ENCODE data around the gene KCNJ3. TPM values are rescaled to one million over a fixed set of nuclear protein-coding genes. Genes with fewer than 3 reads are reported as not detected.

Gene KCNJ3
- total and polyA plus RNA-seq, 9 donors = 0.31 to 0.99 (median 0.67) TPM

- Histone ChIP-seq H3K36me3 (ENCODE audit: control insufficient read depth, insufficient read depth, low read length) (no peaks in the 10 kb centered on the region), H3K4me3 (ENCODE audit: low read length) (no peak overlapping the region), H3K4me1 (ENCODE audit: control insufficient read depth, insufficient read depth, low read length) (no peaks in the 10 kb centered on the region), H3K9me3 (replicated peaks; ENCODE audit: control insufficient read depth, low read depth, low read length) (peaks cover 5% of the 10 kb centered on the region), H3K27me3 (ENCODE audit: control insufficient read depth, insufficient read depth, low read length) (no peaks in the 10 kb centered on the region), H3K27ac (ENCODE audit: low read length) (no peak overlapping the region)
- 93% methylated on average over 5 of the region's 5 CpGs for WGBS (ENCODE audit: insufficient coverage)
- no peak for DNase-seq
Measured at GRCh38 chr2:154886316-154886715, 187.8 kb downstream of the KCNJ3 start.

- H3K27ac ChIP-seq (ENCODE audit: low read length) = no peak overlapping the region
- no peak for DNase-seq
- H3K27me3 ChIP-seq (ENCODE audit: control insufficient read depth, insufficient read depth, low read length) = no peaks in the 10 kb centered on the region
- H3K36me3 ChIP-seq (ENCODE audit: control insufficient read depth, insufficient read depth, low read length) = no peaks in the 10 kb centered on the region
- H3K4me1 ChIP-seq (ENCODE audit: control insufficient read depth, insufficient read depth, low read length) = no peaks in the 10 kb centered on the region
- no CpG with 5 or more reads among the region's 1 CpG for WGBS (ENCODE audit: insufficient coverage)
- no peak overlapping the region for H3K4me3 ChIP-seq (ENCODE audit: low read length)
- no peaks in the 10 kb centered on the region for H3K9me3 ChIP-seq (replicated peaks; ENCODE audit: control insufficient read depth, low read depth, low read length)
Measured at GRCh38 chr2:154898269-154898668, 199.8 kb downstream of the KCNJ3 start.

DNA sequence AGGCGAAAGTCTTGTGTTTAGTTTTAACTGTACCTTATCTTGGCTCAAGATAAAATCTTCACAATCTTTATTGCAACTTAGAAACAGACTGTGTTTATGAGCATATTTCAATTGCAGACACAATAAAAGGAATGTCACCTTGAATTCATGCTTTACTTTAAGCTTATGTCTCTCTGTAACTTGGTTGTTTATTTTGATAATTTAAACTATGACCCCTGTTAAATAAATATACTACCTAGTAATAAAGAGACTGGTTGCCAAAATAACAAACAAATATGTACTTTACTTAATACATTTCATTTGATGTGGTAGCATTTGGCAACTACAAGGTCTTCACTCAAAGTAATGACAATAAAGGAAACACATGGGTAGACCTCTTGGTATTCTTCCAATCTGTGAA is 202.6 kb downstream of the KCNJ3 start:
- no peaks in the 10 kb centered on the region for H3K36me3 ChIP-seq (ENCODE audit: control insufficient read depth, insufficient read depth, low read length)
- no CpG with 5 or more reads among the region's 1 CpG for WGBS (ENCODE audit: insufficient coverage)
- DNase-seq = no peak

More for the DNA sequence above, 202.6 kb downstream of the KCNJ3 start:
- Histone ChIP-seq H3K4me3 (ENCODE audit: low read length) (no peak overlapping the region), H3K27me3 (ENCODE audit: control insufficient read depth, insufficient read depth, low read length) (no peaks in the 10 kb centered on the region), H3K4me1 (ENCODE audit: control insufficient read depth, insufficient read depth, low read length) (no peaks in the 10 kb centered on the region), H3K27ac (ENCODE audit: low read length) (no peak overlapping the region), H3K9me3 (replicated peaks; ENCODE audit: control insufficient read depth, low read depth, low read length) (peaks cover 3% of the 10 kb centered on the region)

All from muscle of leg (tissue), 11 donors.